HG03175 (cell line): ENCODE data around the gene TIMP1.

Experiments
- ATAC-seq: cut with Tn5 transposase; IDR thresholded peaks from one replicate; pipeline ENCODE4 v1.9.1; 2021; ENCODE audit warnings: mild to moderate bottlenecking, moderate library complexity; ENCODE audit not compliant: unreplicated experiment

Gene TIMP1

DNA sequence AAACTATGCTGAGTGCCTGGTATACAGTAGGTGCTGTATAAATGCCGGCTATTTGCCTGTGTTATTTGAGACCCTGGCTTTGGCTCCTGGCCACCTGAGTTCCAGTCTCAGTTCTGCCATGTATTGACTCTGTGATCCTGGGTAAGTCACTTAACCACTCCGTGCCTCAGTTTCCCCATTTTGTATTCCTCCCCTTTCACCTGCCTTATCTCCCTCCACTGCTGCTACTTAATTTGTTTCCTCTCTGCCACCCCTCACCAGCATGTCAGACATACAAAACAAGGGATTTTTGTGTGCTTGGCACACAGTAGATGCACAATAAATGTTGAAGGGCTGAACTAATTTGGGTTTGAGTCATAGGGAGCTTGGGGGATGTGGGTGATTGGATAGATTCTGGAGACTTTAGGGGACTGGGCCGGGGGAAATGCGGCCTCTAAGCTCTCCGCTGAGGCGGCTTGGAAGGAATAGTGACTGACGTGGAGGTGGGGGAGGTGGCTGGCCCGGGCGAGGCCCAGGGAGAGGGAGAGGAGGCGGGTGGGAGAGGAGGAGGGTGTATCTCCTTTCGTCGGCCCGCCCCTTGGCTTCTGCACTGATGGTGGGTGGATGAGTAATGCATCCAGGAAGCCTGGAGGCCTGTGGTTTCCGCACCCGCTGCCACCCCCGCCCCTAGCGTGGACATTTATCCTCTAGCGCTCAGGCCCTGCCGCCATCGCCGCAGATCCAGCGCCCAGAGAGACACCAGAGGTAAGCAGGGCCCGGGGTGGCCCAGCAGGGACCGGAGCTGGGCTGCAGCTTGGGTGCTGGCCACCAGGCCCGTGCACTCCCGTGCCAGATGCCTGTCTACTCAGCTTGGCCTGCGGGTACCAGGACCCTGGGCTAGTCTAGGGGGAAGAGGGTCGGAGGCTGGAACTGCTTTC lies at the start of gene TIMP1:
Gene TIMP1 (plus strand): TSS at position 706 of the 917 bp plus-strand sequence. CDS start 980 bp downstream, outside the sequence.
- peak; percentile 94 for ATAC-seq

DNA sequence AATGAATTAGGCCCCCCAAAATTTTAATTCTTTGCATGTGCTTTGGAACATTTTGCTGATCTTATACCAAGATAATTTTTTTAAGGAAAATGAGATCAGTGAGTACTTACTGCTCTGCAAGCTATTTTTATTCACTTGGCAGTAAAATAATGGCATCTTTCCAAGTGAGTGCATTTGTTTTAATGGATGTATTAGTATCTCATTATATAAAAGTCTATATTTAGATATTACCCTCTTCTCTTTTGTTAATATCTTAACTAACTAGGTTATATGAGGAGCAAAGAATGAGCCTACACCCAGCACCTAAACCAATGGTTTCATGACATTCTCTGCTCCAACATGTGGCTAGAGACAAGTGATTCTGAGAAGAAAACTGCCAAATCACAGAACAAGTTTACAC lies 42.4 kb upstream of the TIMP1 start:
- ATAC-seq: no peak

DNA sequence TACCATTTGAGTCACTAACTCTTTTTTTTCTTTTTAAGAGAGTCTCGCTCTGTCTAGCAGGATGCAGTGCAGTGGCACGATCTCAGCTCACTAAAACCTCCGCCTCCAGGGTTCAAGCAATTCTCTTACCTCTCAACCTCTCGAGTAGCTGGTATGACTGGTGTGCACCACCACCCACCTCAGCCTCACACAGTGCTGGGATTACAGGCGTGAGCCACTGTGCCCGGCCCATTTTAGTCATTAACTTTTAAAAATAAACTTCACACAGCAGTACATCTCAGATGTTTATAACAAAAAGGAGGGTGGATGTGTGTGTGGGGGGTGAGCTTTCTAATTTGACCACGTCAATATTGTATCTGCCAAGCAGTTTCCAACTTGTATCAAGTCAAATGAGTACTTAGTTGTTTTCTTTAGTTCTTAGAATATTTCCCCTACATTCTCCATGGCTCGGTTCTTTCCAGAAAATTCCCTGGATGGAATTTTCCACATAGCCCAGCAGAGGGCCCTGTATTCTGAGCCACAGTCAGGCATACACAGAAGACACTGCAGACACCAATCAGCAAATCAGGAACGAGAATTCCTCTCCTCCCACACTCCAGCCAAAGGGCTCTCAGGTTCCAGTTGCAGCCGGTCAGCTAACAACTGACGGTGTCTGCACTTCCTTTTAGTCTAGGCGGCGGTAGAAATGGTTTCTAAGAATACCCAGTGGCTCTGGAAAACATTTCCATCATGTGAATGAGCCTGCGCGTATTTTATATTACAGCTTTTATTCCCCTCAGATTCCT lies 41.3 kb upstream of the TIMP1 start:
- no peak for ATAC-seq

DNA sequence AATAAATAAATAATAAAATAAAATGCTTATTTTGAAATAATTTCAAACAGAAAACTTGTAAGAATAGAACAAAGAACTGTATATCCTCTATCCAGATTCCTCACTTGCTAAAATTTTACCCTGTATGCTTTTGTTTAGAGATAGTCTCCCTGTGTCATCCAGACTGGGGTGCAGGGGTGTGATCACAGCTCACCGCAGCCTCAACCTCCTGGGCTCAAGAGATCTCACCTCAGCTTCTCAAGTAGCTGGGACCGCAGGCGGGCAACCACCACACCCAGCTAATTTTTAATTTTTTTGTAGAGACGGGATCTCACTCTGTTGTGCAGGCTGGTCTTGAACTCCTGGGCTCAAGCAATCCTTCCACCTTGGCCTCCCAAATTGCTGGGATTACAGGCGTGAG lies 38.7 kb upstream of the TIMP1 start:
- no peak for ATAC-seq

DNA sequence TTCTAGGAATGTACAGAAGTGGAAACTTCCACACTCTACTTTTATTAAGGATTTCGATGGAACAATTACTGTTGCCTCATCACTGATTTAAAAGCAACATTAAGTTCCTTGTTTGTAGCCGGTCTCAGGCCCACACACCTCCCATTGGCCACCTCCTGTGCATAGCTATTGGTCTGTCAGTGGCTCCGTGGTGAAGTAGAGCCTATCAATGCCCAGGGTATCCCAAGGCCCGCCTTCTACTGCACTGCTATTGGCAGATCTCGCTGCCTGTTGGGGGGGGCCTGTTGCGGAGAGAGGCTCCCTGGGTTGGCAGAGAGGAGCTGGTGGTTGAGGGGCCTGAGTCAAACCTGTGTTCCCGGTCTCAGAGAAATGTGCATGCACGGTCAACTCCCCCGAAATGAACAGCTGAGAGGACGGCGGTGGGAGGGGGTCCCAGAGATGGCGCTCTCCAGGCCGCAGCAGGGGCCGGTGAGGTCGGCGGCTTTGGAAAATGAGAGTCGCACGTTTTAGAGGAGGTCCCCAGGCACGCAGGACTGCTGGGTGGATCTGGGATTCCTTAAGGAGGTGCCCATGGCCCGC lies 26.1 kb upstream of the TIMP1 start:
- ATAC-seq: peak; percentile 90

DNA sequence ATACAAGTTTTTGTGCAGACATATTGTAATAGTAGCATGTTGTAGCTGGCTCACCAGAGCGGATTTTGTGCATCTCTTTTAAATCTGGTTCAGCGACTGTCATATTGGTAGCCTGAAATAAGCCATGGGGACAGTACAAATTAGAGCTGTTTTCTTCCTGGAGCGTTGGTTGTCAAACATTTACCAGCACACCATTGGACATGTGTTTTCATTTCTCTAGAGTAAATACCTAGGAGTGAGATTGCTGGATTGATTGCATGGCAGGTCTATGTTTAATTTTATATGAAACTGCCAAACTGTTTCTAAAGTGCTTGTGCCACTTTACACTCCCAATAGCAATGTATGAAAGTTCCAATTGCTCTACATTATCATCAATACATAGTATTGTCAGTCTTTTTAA lies 23.8 kb upstream of the TIMP1 start:
- no peak for ATAC-seq

DNA sequence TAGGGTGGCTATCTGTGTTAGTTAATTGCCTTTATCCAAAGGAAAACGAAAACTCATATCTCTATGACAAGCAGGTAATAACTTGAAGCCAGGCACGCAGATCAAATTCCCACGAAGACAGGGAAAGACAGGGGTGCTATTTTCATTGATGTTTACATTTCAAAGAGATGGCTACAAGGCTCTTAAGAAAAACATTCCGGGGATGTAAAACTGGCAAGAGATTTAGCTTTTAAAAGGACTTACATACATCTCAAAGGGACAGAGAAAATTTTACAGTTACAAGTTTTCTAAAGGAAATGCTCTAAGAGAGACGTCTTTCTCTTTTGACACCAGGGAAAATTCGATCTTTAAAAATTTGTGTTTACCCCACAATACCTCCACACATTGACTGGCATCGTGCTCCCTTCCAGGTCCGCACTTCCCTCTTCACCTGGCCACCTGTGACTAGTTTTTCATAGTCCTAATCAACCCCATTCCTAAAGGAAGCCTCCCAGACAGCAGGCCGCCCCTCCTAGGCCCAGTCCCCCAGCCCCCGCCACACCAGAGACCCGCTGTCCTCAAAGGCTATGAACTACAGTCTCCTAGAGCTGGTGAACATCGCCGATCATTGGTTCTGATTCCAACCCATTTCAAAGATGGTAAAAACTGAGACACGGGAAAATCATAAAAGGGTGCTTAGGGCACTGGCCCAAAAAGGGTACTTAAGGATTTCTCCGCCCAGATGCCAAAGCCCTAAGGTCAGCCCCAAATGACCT lies 21.9 kb upstream of the TIMP1 start:
- no peak for ATAC-seq

DNA sequence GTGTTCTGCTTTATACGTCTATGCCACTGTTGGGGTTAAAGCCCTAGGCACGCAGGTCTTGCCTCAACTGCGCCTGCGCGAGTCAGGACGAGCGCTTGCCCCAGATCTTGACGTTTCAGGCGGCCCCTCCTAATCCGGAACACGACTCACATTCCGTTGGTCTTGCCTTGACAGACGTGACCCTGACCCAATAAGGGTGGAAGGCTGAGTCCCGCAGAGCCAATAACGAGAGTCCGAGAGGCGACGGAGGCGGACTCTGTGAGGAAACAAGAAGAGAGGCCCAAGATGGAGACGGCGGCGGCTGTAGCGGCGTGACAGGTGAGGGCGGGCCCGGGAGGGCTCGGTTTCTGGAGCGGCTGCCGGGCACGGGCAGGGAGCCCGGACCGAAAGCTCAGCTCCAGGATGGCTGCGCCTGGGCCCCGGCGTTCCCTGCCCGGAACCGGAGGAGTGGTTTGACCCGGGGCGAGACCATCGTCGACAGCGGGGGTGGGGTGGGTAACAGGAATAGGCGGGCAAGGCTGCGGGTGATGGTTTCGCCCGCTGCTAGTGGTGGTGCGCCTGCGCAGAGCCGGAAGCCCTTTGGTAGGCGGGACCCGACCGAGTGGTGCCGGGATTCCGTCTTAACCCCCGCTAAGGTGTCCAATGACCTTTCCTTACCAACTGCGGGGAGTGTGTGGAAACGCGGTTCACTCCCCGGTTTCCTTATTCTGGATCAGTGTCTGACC lies 21.1 kb upstream of the TIMP1 start, which contains the start of gene ARAF:
Gene ARAF (plus strand): TSS at position 272 of the 725 bp plus-strand sequence. CDS start 1,763 bp downstream, outside the sequence.
- peak; percentile 94 for ATAC-seq

DNA sequence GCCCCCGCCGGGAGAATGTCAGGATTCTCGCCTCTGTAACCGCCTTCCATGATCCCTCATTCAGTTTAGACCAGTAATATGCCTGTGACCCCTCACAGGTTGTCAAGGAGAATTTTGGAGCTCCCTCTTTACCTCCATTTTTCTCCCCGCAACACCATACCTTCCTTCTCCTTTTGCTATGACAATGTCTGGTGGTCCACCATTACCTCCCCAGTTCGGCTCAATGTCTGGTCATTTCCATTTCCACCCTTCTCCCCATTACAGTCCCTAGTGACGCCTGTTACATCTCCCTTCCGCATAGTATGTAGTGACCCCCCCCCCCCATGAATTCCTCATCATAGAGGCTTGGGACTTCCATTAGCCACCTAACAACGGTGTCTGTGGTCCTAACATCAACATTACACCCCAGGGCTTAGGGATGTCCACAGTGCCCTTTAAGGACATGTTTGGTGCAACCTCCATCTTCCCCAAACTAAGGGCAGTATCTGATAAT lies 20.5 kb upstream of the TIMP1 start:
- ATAC-seq: no peak

DNA sequence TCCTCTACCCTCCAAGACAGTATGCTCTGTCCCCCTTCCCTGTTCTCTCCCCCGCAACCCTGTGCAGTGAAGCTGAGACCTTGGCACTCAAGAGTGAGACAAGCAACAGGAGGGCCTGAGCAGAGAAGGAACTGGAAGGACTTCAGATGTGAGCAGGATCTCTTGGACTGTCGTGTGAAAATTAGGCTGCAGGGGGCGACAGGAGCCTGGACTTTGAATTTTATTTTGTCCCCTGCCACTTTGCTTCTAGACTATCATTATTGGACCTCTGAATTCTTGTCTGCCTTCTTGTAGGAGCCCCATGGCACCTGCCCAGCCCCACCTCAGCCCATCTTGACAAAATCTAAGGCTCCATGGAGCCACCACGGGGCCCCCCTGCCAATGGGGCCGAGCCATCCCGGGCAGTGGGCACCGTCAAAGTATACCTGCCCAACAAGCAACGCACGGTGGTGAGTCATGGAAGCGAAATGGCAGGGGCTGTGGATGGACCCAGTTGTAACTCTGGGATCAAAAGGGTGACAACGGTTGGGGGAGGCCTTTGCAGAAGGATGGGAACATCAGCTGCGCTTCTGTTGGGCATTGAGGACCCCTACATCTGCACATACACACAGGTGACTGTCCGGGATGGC lies 19.5 kb upstream of the TIMP1 start:
- ATAC-seq: no peak

DNA sequence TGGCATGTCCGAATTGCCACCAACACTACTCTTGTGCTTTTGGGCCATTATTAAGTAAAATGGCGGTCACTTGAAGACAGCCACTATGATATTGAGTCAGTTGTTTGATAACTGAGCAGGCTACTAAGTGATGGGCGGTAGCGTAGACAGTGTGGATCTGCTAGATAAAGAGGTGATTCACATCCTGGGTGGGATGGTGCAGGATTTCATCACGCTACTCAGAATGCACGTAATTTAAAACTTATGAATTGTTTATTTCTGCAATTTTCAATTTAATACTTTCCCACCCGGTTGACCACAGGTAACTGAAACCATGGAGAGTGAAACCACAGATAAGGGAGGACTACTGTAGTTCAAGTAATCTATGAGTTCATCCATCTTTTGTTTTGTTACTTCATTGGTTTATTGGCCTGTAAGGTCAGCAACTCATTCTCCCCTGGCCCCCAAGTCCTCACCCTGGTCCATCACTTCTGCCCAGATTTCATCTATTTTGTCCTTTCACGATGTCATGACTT lies 18.4 kb upstream of the TIMP1 start:
- ATAC-seq: no peak

DNA sequence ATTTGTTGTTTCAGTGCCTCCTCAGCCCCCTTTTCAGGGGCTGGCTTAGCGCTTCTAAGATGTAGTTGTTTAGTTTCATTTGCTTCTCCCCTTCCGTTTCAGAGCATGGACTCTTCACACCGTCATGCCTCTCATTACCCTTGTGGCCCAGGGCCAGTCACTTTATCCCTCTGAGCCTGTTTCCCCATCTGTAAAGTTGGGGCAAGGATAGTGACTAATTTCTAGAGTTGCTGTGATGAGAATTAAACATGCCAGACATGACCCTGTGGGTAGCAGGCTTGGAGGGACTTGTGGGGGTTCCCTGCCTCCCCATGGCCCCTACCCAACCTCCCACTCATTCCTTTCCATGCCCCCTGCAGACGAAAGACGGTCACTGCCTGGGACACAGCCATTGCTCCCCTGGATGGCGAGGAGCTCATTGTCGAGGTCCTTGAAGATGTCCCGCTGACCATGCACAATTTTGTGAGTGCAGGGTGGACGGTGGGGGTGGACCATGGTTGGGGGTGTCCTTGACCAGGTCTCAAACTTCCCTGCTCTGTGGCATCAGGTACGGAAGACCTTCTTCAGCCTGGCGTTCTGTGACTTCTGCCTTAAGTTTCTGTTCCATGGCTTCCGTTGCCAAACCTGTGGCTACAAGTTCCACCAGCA lies 17.7 kb upstream of the TIMP1 start:
- no peak for ATAC-seq

DNA sequence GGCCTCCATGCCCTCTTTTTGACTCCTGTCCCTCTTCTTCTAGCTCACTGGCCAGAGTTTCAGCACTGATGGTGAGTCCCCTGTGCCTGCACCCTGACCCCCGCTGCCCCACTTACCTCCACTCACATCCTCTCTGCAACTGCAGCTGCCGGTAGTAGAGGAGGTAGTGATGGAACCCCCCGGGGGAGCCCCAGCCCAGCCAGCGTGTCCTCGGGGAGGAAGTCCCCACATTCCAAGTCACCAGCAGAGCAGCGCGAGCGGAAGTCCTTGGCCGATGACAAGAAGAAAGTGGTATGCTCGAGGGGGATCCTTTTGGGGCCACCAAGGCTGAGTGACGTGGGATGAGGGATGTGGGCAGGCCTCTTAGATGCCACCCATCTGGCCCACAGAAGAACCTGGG lies 15.4 kb upstream of the TIMP1 start:
- no peak for ATAC-seq

DNA sequence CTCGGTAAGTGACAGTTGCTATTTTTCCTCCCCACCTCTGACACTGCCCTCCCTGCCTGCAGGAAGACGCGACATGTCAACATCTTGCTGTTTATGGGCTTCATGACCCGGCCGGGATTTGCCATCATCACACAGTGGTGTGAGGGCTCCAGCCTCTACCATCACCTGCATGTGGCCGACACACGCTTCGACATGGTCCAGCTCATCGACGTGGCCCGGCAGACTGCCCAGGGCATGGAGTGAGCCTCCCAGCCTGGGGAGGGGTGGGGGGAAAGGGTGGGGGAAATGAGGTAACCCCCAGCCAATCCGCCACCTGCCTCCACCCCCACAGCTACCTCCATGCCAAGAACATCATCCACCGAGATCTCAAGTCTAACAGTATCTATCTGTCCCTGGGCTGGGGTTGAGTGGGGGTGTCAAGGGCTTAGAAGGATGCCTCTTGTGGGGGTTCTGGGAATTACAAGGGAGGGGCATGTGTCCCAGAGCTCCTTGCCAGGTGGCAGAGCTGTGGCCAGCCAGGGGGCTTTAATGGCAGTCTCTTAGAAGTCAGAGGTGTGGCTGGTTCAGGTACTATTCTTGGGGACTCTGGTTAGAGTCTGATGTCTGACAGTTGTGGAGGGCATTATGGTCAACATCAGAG lies 13.5 kb upstream of the TIMP1 start:
- ATAC-seq: no peak

DNA sequence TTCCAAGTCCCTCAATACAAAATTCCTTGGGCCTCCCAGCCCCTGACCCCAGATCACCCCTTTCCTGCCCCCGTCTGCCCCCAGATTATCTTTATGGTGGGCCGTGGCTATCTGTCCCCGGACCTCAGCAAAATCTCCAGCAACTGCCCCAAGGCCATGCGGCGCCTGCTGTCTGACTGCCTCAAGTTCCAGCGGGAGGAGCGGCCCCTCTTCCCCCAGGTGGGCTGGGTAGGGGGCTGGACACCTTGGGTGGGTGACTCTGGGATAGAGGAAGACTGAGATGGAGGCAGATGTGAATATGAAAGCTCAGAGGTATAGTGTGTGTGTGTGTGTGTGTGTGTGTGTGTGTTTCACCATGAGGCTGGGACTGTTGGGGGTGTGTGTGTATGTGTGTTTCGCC lies 11.4 kb upstream of the TIMP1 start:
- ATAC-seq: no peak

DNA sequence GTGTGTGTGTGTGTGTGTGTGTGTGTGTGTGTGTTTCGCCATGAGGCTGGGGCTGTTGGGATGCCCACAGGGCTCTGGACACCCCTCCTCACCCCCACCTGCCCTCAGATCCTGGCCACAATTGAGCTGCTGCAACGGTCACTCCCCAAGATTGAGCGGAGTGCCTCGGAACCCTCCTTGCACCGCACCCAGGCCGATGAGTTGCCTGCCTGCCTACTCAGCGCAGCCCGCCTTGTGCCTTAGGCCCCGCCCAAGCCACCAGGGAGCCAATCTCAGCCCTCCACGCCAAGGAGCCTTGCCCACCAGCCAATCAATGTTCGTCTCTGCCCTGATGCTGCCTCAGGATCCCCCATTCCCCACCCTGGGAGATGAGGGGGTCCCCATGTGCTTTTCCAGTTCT lies 11.0 kb upstream of the TIMP1 start:
- ATAC-seq: no peak

DNA sequence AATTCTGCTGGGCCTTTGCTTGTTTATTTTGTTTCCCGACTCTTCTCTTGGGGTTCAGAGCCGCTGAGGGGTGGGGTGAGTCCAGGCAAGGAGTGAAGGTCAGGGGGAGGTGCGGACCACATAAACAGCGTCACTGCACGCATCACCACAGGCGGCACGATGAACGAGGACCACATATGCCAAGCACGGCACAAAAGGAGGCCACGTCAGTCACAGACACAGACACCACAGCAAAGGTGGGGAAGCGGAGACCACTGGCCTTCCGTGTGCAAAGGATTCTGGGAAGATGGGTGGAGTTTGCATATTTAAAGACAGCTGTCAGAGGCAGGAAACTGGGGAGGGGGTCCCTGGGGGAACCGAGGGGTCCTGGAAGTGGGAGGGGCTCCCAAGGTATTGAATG lies 10.3 kb upstream of the TIMP1 start:
- no peak for ATAC-seq

DNA sequence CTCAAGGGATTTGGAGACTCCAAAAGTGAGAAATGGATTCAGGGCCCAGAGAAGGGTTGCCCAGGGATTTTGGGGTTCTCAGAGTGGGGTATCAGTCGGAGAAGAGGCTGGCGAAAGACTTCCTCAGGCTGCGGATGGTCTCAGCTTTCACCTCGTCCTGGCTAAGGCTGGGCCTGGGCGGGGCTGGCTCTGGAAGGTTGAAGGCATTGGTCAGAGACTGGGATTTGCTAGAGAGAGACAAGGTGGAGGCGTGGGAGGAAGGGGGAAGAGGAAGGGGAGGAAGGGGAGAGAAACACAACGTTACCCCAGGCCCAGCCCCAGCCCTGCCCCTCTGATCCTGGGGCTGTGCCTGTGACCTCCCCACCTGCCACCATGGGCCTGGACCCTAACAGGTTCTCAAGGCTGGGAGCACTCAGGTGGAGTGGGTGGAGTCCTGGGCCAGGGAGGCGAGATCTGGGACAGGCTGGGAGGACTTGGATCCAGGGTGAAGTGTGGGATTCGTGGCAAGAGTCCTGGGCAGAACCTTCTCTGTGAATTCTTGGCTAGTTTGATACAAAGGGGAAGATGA lies 9.4 kb upstream of the TIMP1 start:
- ATAC-seq: no peak
